K562 (cell line): ENCODE measurements around the gene PSMD2. TPM values are rescaled to one million over a fixed set of nuclear protein-coding genes. Genes with fewer than 3 reads are reported as not detected.

Experiments
- ATAC-seq: fragments of 200-7000 bp; cut with Tn5 transposase; 3 replicates; pipeline ENCODE4 v1.9.1; 2020; ENCODE audit warnings: moderate library complexity
- BruUV-seq: library from RNA; stranded (reverse); fragments of 400-500 nt; replicated peaks from 2 replicates; lab custom pipeline; 2021; lab: Mats Ljungman, UMichigan
- CTCF ChIA-PET: fragments of 300-600 bp; formaldehyde crosslinking; extraction: SDS; loops from one replicate; lab custom pipeline; 2021; ENCODE audit warnings: low intra/inter-chr PET ratio; lab: Yijun Ruan, JAX
- POLR2A ChIA-PET: fragments of 300-600, 350-650 bp; sonication (Branson Sonifier 250); formaldehyde crosslinking; extraction: SDS; loops from one replicate; lab custom pipeline; 2021; ENCODE audit warnings: antibody characterized with exemption, inconsistent platforms; lab: Yijun Ruan, JAX
- DNase-seq, 4 experiments: peaks; one replicate each; pipeline versions ENCODE4 v3.0.0 to v3.0.0-alpha.2; 2011 to 2018; ENCODE audit warnings: low spot score in 3 of 4, mixed read lengths in 3 of 4; ENCODE audit errors: extremely low read depth in 1 of 4
- FAIRE-seq: peaks from 2 replicates; lab custom pipeline; 2011; peaks lifted over from hg19 to GRCh38; lab: Jason Lieb, UNC
- H2AFZ ChIP-seq: 2 replicates; pipeline ENCODE4 v1.6.0; 2011; ENCODE audit warnings: low read depth, low read length, control low read depth, inconsistent platforms
- H3K27ac ChIP-seq: fragments of 200-600 bp; 3 replicates; pipeline ENCODE4 v1.8.0; 2011; ENCODE audit warnings: low read depth, mild to moderate bottlenecking, control low read depth, inconsistent platforms, low read length, moderate library complexity, mixed read lengths; ENCODE audit errors: extremely low read depth
- H3K27me3 ChIP-seq, 2 experiments: fragments of 300-600 bp in 1 of 2; 2 replicates in 1 of 2; 3 replicates in 1 of 2; pipeline versions ENCODE4 v1.6.0 to v1.8.0; 2011; ENCODE audit warnings: inconsistent platforms in 2 of 2, low read length in 2 of 2, mild to moderate bottlenecking in 1 of 2, mixed read lengths in 1 of 2, moderate library complexity in 1 of 2; ENCODE audit not compliant: control insufficient read depth in 2 of 2, insufficient read depth in 2 of 2
- H3K36me3 ChIP-seq: fragments of 300-600 bp; 3 replicates; pipeline ENCODE4 v1.8.0; 2011; ENCODE audit warnings: mild to moderate bottlenecking, low read length, inconsistent platforms; ENCODE audit not compliant: control insufficient read depth, insufficient read depth
- H3K4me1 ChIP-seq, 2 experiments: fragments of 200-600 bp in 1 of 2; replicated peaks in 1 of 2; 2 replicates in 1 of 2; 3 replicates in 1 of 2; pipeline versions ENCODE4 v1.5.1 to v1.8.0; 2011; ENCODE audit warnings: inconsistent platforms in 2 of 2, low read length in 2 of 2, mild to moderate bottlenecking in 1 of 2, mixed read lengths in 1 of 2, moderate library complexity in 1 of 2; ENCODE audit not compliant: control insufficient read depth in 2 of 2, insufficient read depth in 2 of 2
- H3K4me2 ChIP-seq: 2 replicates; pipeline ENCODE4 v1.6.1; 2011; ENCODE audit warnings: low read length, control low read depth, inconsistent platforms, mixed read lengths; ENCODE audit not compliant: insufficient read depth
- H3K4me3 ChIP-seq: fragments of 200-600 bp; sonication (generic), shearing (Covaris generic); 2 replicates; pipeline ENCODE4 v1.5.1; 2016; ENCODE audit warnings: control low read depth, inconsistent platforms
- H3K79me2 ChIP-seq: fragments of 200-600 bp; 3 replicates; pipeline ENCODE4 v1.8.0; 2011; ENCODE audit warnings: low read length, inconsistent platforms; ENCODE audit not compliant: control insufficient read depth, insufficient read depth
- H3K9ac ChIP-seq, 2 experiments: 2 replicates each; pipeline versions ENCODE4 v1.6.0 to v1.6.1; 2011; ENCODE audit warnings: low read depth in 2 of 2, low read length in 2 of 2, control low read depth in 1 of 2, inconsistent platforms in 1 of 2, mild to moderate bottlenecking in 1 of 2, mixed read lengths in 1 of 2; ENCODE audit not compliant: insufficient read depth in 1 of 2
- H3K9me1 ChIP-seq: one replicate; pipeline ENCODE4 v1.6.0; 2011; ENCODE audit warnings: inconsistent platforms, mild to moderate bottlenecking, low read length, moderate library complexity; ENCODE audit not compliant: control insufficient read depth, insufficient read depth
- H3K9me3 ChIP-seq: replicated peaks from 2 replicates; pipeline ENCODE4 v1.5.1; 2011; ENCODE audit warnings: low read depth, low read length, inconsistent platforms; ENCODE audit not compliant: control insufficient read depth, insufficient read depth
- H4K20me1 ChIP-seq: replicated peaks from 2 replicates; pipeline ENCODE4 v1.6.1; 2011; ENCODE audit warnings: low read length, inconsistent platforms, mixed read lengths; ENCODE audit not compliant: control insufficient read depth, insufficient read depth
- BMI1 ChIP-seq: fragments of 150-350 bp; IDR thresholded peaks from 2 replicates; pipeline ENCODE4 v1.6.1; 2014; ENCODE audit warnings: low read length
- CREM ChIP-seq: IDR thresholded peaks from 2 replicates; pipeline ENCODE4 v1.6.1; 2014; ENCODE audit warnings: antibody characterized with exemption, low read depth
- CTBP1 ChIP-seq: fragments of 450-650 bp; IDR thresholded peaks from 2 replicates; pipeline ENCODE4 v1.6.1; 2016; ENCODE audit warnings: borderline replicate concordance
- ESRRB ChIP-seq: fragments of 250-450 bp; sonication (Bioruptor Pico); IDR thresholded peaks from 2 replicates; pipeline ENCODE4 v1.5.0; 2020; ENCODE audit warnings: mild to moderate bottlenecking, moderate library complexity, borderline replicate concordance
- MYNN ChIP-seq, 2 experiments: sonication (generic); formaldehyde crosslinking in 1 of 2; IDR thresholded peaks; 2 replicates each; pipeline versions ENCODE4 v1.5.0 to v1.6.1; 2016 to 2020; ENCODE audit warnings: antibody characterized with exemption in 1 of 2, missing genetic modification reagents in 1 of 2
- PKNOX1 ChIP-seq: fragments of 450-650 bp; IDR thresholded peaks from 2 replicates; pipeline ENCODE4 v1.6.1; 2016
- RCOR1 ChIP-seq, 2 experiments: IDR thresholded peaks; 2 replicates each; pipeline ENCODE4 v1.6.1; 2012; ENCODE audit warnings: low read depth in 2 of 2, low read length in 2 of 2, borderline replicate concordance in 1 of 2, improper control_type of control experiment in 1 of 2
- REST ChIP-seq, 2 experiments: fragments of 450-650 bp; formaldehyde crosslinking in 1 of 2; IDR thresholded peaks; 2 replicates each; pipeline versions ENCODE4 v1.4.0 to v1.6.1; 2014 to 2020; ENCODE audit warnings: mild to moderate bottlenecking in 2 of 2, borderline replicate concordance in 1 of 2, low read depth in 1 of 2
- XRCC4 ChIP-seq: IDR thresholded peaks from one replicate; pipeline ENCODE4 v1.6.1; 2011; ENCODE audit not compliant: insufficient read depth, insufficient read length; ENCODE audit errors: extremely low read depth
- ZNF277 ChIP-seq: fragments of 250-450 bp; sonication (Bioruptor Pico); IDR thresholded peaks from 2 replicates; pipeline ENCODE4 v1.8.0; 2022; ENCODE audit warnings: inconsistent platforms, mild to moderate bottlenecking, moderate library complexity, borderline replicate concordance
- ZNF384 ChIP-seq: IDR thresholded peaks from 2 replicates; pipeline ENCODE4 v1.6.1; 2012; ENCODE audit warnings: low read depth, low read length, improper control_type of control experiment
- WGBS: fragments of 100-300 bp; shearing (Covaris generic); methylation state at CpG from one replicate; pipeline ENCODE4 v1.1.6; 2016; ENCODE audit warnings: low coverage, mixed read lengths; ENCODE audit not compliant: insufficient coverage; ENCODE audit errors: missing lambda C conversion rate; 5-methylcytosine and 5-hydroxymethylcytosine counted together
- in situ Hi-C: fragments of 300-500 bp; cut with MboI; formaldehyde crosslinking; loops from 4 replicates; pipeline ENCODE4 v1.15.0; 2018; ENCODE audit warnings: inconsistent platforms, mixed read lengths
- intact Hi-C: fragments of 100-400 bp; cut with micrococcal nuclease; formaldehyde crosslinking; loops from 2 replicates; pipeline ENCODE4 v1.14.2; 2022
- polyA plus RNA-seq, 8 experiments: library from polyadenylated mRNA; depleted of rRNA in 4 of 8; stranded (reverse) in 5 of 8; unstranded in 3 of 8; fragments of >200 nt; fragmentation: Nextera tagmentation in 2 of 8; fragmentation: Illumina TruSeq in 1 of 8; extraction: Ambion mirVana in 2 of 8; extraction: Trizol in 1 of 8; gene quantifications; 2 replicates each; pipeline versions ENCODE4 v1.2.1 to v1.2.3, GENCODE V29; 2011 to 2014; ENCODE audit warnings: inconsistent platforms in 1 of 8, missing spikeins in 1 of 8
- total RNA-seq, 7 experiments: library from RNA; depleted of rRNA in 6 of 7; stranded (reverse); fragments of >200 nt in 6 of 7; fragmentation: Illumina TruSeq in 2 of 7; extraction: Trizol in 2 of 7; gene quantifications; 2 replicates each; pipeline versions ENCODE4 v1.2.1 to v1.2.3, GENCODE V29; 2011 to 2021; ENCODE audit warnings: low replicate concordance in 1 of 7

Gene PSMD2
- total and polyA plus RNA-seq, 9 of the 15 experiments (the other 6 are each of a cell fraction or from before 2014, with no cell fraction given) = 152 to 484 (median 295) TPM

- peak; percentile 74 to 79 (median 76) for DNase-seq
- Histone ChIP-seq H2AFZ (no peak overlapping the region), H3K4me1 (no peaks in the 10 kb centered on the region; a peak in 1 of 5 replicates), H3K4me3 (no peak overlapping the region), H3K79me2 (no peaks in the 10 kb centered on the region), H3K36me3 (no peaks in the 10 kb centered on the region), H3K9me3 (no peaks in the 10 kb centered on the region), H3K27ac (no peak overlapping the region), H3K27me3 (peaks cover 25 to 55% of the 10 kb centered on the region in 2 experiments), H3K9me1 (no peaks in the 10 kb centered on the region), H3K9ac (no peak overlapping the region), H3K4me2 (no peak overlapping the region), H4K20me1 (peaks cover 12% of the 10 kb centered on the region; the same call in 1 of the 2 replicates)
- FAIRE-seq = peak; percentile 91
- peak; percentile 90 for ATAC-seq
- POLR2A ChIA-PET = interaction anchor here (0.7 kb wide), 1 partner anchor 98 kb away, joined by 3 read pairs; no protein-coding TSS in a partner anchor
- CTCF ChIA-PET = interaction anchor here (0.9 kb wide), 1 partner anchor 390 kb away, joined by 6 read pairs; no protein-coding TSS in a partner anchor
- in situ Hi-C loops (loop anchor here (5.0 kb wide), 1 partner anchor 392 kb away; no protein-coding TSS in a partner anchor), intact Hi-C loops (loop anchor here (1.0 to 5.0 kb wide), 4 partner anchors 34 to 242 kb away; no protein-coding TSS in a partner anchor)
- BruUV-seq = no TSS peak
- whole genome bisulfite sequencing = 0% methylated on average over 4 of the region's 4 CpGs
- TF ChIP-seq REST (IDR thresholded peaks at IDR 0.05; ENCODE audit: borderline replicate concordance) = peak; percentile 57; the same call in 1 of the 2 replicates
- no peak for TF ChIP-seq REST (CRISPR knock-in tag; IDR thresholded peaks at IDR 0.05; ENCODE audit: low read depth)
- peak; percentile 64 for TF ChIP-seq ZNF384
- TF ChIP-seq BMI1 = 0 out of 2 replicates have a peak, but pooled peaks have one; percentile 36
- no peak for TF ChIP-seq XRCC4
- TF ChIP-seq CTBP1 = peak; percentile 43; the same call in 1 of the 2 replicates
- no peak for TF ChIP-seq ESRRB (CRISPR knock-in tag)
- TF ChIP-seq RCOR1 (IDR thresholded peaks at IDR 0.05; ENCODE audit: borderline replicate concordance in 1 of 2, low read depth in 2 of 2, low read length in 2 of 2) = 0 out of 4 replicates have a peak, but pooled peaks of 1 of the 2 experiments have one; percentile 8
- peak; percentile 42; the same call in 1 of the 2 replicates for TF ChIP-seq MYNN (IDR thresholded peaks at IDR 0.05)
- no peak for TF ChIP-seq MYNN (CRISPR knock-in tag; IDR thresholded peaks at IDR 0.05)
- 0 out of 2 replicates have a peak, but pooled peaks have one; percentile 6 for TF ChIP-seq CREM
- peak; percentile 64 for TF ChIP-seq PKNOX1
- TF ChIP-seq ZNF277 (CRISPR knock-in tag) = no peak
These were observed 14.3 kb upstream of the PSMD2 start for GRCh38 chr3:184284696-184285095.
